ENCODE results near the gene PPM1K.

DNA sequence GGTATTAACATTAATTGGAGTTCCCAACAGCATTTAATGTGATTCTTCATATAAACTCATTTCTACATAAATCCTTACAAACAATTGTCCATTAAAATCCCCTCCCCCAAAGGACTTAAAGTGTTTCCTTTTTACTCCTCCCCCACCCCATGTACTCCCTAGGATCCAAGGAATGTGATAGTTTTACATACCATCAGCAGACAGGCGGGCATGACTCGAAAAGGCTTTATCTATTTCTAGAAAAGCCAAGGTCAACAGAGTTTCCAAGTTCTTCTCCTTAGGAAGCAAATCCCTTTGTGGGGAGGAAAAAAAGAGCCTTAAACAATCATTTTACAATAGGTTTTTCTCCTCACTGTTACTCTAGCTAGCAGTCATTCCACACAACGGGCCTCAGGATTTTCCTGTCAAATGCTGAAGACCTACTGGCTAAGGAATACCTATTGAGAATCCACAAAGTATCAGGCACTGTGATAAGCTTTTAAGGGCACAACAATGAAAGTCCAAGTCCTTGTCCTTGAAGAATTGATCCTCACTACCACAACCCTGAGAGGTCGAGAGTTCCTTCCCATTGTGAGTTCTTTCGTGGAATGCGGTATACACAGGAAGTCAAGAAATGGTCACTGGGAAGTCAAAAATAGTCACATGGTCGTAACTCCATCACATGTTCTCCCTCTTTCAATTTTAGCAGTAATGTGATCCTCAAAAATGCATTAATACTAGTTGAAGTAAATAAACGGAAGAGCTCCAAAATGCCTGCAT, 7.2 kb downstream of the PPM1K start:
- TF ChIP-seq POLR2A (IDR thresholded peaks at IDR 0.05) = no peak
- TF ChIP-seq, protein P1, sequence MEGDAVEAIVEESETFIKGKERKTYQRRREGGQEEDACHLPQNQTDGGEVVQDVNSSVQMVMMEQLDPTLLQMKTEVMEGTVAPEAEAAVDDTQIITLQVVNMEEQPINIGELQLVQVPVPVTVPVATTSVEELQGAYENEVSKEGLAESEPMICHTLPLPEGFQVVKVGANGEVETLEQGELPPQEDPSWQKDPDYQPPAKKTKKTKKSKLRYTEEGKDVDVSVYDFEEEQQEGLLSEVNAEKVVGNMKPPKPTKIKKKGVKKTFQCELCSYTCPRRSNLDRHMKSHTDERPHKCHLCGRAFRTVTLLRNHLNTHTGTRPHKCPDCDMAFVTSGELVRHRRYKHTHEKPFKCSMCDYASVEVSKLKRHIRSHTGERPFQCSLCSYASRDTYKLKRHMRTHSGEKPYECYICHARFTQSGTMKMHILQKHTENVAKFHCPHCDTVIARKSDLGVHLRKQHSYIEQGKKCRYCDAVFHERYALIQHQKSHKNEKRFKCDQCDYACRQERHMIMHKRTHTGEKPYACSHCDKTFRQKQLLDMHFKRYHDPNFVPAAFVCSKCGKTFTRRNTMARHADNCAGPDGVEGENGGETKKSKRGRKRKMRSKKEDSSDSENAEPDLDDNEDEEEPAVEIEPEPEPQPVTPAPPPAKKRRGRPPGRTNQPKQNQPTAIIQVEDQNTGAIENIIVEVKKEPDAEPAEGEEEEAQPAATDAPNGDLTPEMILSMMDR (IDR thresholded peaks at IDR 0.05) = no peak
